Large intestine (tissue), 3 donors: ENCODE results near the gene CFP. TPM values are rescaled to one million over a fixed set of nuclear protein-coding genes. Genes with fewer than 3 reads are reported as not detected.

ENCODE experiments used
- DNase-seq, 2 donors: peaks; one replicate each; pipeline versions ENCODE4 v3.0.0 to v3.0.0-alpha.2; 2013
- H3K27ac ChIP-seq: one replicate; pipeline ENCODE4 v1.5.1; 2013; ENCODE audit warnings: low read length
- H3K27me3 ChIP-seq: 2 replicates; pipeline ENCODE4 v1.6.1; 2013; ENCODE audit warnings: low read length; ENCODE audit not compliant: control insufficient read depth, insufficient read depth
- H3K36me3 ChIP-seq: 2 replicates; pipeline ENCODE4 v1.6.1; 2013; ENCODE audit warnings: low read length; ENCODE audit not compliant: control insufficient read depth, insufficient read depth
- H3K4me1 ChIP-seq: one replicate; pipeline ENCODE4 v1.6.1; 2013; ENCODE audit warnings: low read length; ENCODE audit not compliant: control insufficient read depth, insufficient read depth
- H3K4me3 ChIP-seq: one replicate; pipeline ENCODE4 v1.5.1; 2013; ENCODE audit warnings: low read length
- H3K9me3 ChIP-seq: one replicate; pipeline ENCODE4 v1.6.1; 2013; ENCODE audit warnings: mild to moderate bottlenecking, low read depth, low read length, moderate library complexity; ENCODE audit not compliant: control insufficient read depth
- WGBS: methylation state at CpG from one replicate; pipeline ENCODE4 v1.1.5; 2013; ENCODE audit warnings: low lambda C conversion rate; ENCODE audit not compliant: insufficient coverage; 5-methylcytosine and 5-hydroxymethylcytosine counted together
- polyA plus RNA-seq: library from polyadenylated mRNA; unstranded; fragments of 120-200 nt; gene quantifications from one replicate; pipeline ENCODE4 v1.2.1, GENCODE V29; 2013

Gene CFP
- polyA plus RNA-seq, 1 donor = 4.2 TPM

- WGBS = no CpG with 5 or more reads among the region's 14 CpGs
- no peak for DNase-seq
- Histone ChIP-seq H3K4me1 (peaks cover 2% of the 10 kb centered on the region), H3K36me3 (peaks cover 46% of the 10 kb centered on the region), H3K27ac (no peak overlapping the region), H3K27me3 (no peaks in the 10 kb centered on the region), H3K9me3 (no peaks in the 10 kb centered on the region), H3K4me3 (no peak overlapping the region)
Measured at GRCh38 chrX:47638816-47639215, 9.1 kb upstream of the CFP start.

DNA sequence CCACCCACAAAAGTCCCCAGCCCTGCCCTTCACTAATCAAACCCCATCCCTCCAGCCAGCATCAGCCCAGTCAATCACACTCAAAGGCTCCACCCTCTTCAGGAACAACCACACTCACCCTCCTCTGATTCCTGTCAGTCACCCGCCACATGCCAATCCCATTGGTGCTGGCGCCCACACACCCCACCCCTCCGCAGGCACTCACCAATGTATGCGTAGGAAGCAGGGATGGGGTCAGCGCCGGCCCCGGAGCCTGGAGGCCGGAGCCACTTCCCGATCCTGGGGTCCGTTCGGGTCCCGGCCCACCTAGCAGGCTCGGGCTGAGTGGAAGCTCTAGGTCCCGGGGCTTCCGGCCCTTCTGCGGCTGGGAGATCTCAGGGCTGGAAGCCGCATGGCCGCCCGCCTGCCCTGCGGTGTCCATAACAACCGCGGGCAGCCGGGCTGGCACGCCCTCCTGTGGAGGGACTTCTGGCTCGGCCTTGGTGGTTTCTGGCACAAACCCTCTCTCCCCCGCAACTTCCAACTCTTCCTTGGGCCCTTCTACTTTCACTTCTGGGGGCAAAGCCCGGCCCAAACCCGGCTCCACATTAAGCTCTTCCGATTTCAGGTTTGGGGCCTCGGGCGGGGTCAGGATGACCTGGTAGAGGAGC, 7.9 kb upstream of the CFP start:
- peaks cover 46% of the 10 kb centered on the region for H3K36me3 ChIP-seq
- H3K27ac ChIP-seq = no peak overlapping the region
- H3K4me1 ChIP-seq = peaks cover 2% of the 10 kb centered on the region
- H3K27me3 ChIP-seq = no peaks in the 10 kb centered on the region
- no CpG with 5 or more reads among the region's 31 CpGs for WGBS
- no peaks in the 10 kb centered on the region for H3K9me3 ChIP-seq
- H3K4me3 ChIP-seq = no peak overlapping the region
- no peak for DNase-seq

GRCh38 chrX:47634871-47635575, 5.3 kb upstream of the CFP start:
- no CpG with 5 or more reads among the region's 16 CpGs for WGBS
- H3K36me3 ChIP-seq = peaks cover 33% of the 10 kb centered on the region

GRCh38 chrX:47633689-47634590, 4.2 kb upstream of the CFP start:
- Histone ChIP-seq H3K4me3 (no peak overlapping the region), H3K27me3 (no peaks in the 10 kb centered on the region), H3K27ac (no peak overlapping the region), H3K36me3 (peaks cover 27% of the 10 kb centered on the region), H3K4me1 (peaks cover 2% of the 10 kb centered on the region), H3K9me3 (no peaks in the 10 kb centered on the region)
- WGBS = 80% methylated on average over 1 of the region's 14 CpGs
- DNase-seq = no peak

More at GRCh38 chrX:47634871-47635575, 5.3 kb upstream of the CFP start:
- H3K4me1 ChIP-seq = peaks cover 2% of the 10 kb centered on the region
- H3K9me3 ChIP-seq = no peaks in the 10 kb centered on the region
- no peaks in the 10 kb centered on the region for H3K27me3 ChIP-seq
- DNase-seq = no peak
- H3K4me3 ChIP-seq = no peak overlapping the region
- no peak overlapping the region for H3K27ac ChIP-seq

GRCh38 chrX:47632666-47633065, 2.9 kb upstream of the CFP start:
- DNase-seq = no peak
- H3K27me3 ChIP-seq = no peaks in the 10 kb centered on the region
- H3K9me3 ChIP-seq = no peaks in the 10 kb centered on the region
- no peak overlapping the region for H3K27ac ChIP-seq
- no peak overlapping the region for H3K4me3 ChIP-seq
- peaks cover 19% of the 10 kb centered on the region for H3K36me3 ChIP-seq
- no CpG with 5 or more reads among the region's 4 CpGs for WGBS
- peaks cover 2% of the 10 kb centered on the region for H3K4me1 ChIP-seq

DNA sequence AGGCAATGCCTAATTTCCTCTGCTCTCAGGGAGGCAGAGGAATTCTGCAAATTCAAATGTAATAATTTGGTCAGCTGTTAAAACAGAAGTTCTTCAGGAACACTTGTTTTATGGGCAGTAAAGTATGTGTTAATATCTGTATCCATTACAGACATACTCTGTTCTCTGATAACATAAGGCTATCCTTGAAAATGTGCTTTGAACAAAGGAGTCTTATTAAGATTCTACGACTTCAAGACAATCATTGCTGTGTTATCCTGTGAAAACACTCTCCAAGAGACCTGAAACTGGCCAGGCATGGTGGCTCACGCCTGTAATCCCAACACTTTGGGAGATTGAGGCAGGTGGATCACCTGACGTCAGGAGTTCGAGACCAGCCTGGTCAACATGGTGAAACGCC, 1.9 kb upstream of the CFP start:
- Histone ChIP-seq H3K4me1 (no peaks in the 10 kb centered on the region), H3K4me3 (no peak overlapping the region), H3K36me3 (peaks cover 11% of the 10 kb centered on the region), H3K27me3 (no peaks in the 10 kb centered on the region), H3K27ac (no peak overlapping the region), H3K9me3 (no peaks in the 10 kb centered on the region)
- no CpG with 5 or more reads among the region's 5 CpGs for WGBS
- no peak for DNase-seq

DNA sequence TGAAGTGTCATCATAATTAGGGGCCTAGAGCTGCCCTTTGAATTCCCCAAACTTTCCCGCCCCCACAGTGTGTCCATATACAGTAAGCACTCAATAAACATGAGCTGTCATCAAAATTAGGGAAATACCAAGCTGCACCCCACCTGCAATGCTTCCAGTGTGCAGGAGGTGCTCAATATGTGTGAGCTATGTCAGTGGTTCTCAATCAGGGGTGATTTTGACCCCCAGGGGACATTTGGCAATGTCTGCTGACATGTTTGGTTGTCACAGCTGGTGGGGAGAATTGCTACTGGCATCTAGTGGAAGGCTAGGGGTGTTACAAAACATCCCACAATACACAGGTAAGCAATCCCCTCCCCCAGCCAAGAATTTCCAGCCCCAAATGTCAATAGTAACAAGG, 748 bp downstream of the CFP start:
- no CpG with 5 or more reads among the region's 1 CpG for WGBS
- no peaks in the 10 kb centered on the region for H3K9me3 ChIP-seq
- H3K27me3 ChIP-seq = no peaks in the 10 kb centered on the region
- H3K4me3 ChIP-seq = no peak overlapping the region
- no peaks in the 10 kb centered on the region for H3K36me3 ChIP-seq
- DNase-seq = no peak
- no peak overlapping the region for H3K27ac ChIP-seq
- peaks cover 1% of the 10 kb centered on the region for H3K4me1 ChIP-seq

DNA sequence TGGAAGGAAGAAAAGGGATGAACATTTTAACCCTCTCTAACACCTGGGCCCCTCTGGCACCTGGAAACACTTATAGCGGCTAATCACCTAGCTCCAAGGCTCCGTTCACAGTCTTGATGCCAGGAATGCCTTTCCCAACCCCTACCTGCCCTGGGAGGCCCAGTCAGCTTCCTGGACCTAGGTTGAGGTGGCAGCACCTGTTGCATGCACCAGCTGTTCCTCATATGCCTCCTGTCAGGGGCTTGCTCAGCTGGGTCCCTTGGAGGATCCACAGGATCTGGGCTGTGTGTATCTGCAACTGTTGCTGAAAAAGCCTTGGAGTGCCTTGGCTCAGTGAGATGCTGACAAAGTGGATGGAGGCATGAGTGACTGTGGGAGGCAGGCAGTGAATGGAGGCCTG, 4.4 kb downstream of the CFP start:
- Histone ChIP-seq H3K4me3 (no peak overlapping the region), H3K36me3 (no peaks in the 10 kb centered on the region), H3K4me1 (peaks cover 6% of the 10 kb centered on the region), H3K9me3 (no peaks in the 10 kb centered on the region), H3K27ac (no peak overlapping the region), H3K27me3 (peaks cover 11% of the 10 kb centered on the region)
- no peak for DNase-seq
- WGBS = no CpG with 5 or more reads among the region's 2 CpGs

DNA sequence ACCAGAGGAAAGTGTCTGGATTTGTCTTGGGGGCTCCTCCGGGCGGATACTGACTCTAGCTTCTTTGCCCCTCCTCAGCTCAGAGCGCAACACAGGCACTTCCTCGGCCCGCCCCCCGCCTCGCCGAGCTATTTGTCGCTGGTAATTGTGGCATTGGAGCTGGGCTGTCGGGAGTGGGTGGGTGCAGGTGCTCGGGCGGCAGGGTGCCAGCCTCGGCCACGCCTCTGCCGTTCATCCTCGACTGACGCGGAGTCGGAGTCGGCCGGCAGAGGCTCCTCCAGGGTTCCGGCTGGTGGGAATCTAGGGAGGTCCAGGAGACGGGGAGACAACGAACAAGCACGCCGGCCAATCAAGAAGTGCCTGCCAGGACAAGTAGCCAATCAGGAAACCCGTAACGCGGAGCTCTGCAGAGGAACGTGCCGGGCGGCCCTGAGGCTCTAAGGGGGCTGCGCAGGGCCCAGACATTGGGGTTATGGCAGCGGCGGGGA, 6.1 kb downstream of the CFP start:
- Histone ChIP-seq H3K36me3 (no peaks in the 10 kb centered on the region), H3K27me3 (peaks cover 18% of the 10 kb centered on the region), H3K9me3 (no peaks in the 10 kb centered on the region), H3K4me3 (no peak overlapping the region), H3K27ac (no peak overlapping the region), H3K4me1 (peaks cover 6% of the 10 kb centered on the region)
- WGBS = no CpG with 5 or more reads among the region's 35 CpGs
- DNase-seq = peak; percentile 36 to 60

DNA sequence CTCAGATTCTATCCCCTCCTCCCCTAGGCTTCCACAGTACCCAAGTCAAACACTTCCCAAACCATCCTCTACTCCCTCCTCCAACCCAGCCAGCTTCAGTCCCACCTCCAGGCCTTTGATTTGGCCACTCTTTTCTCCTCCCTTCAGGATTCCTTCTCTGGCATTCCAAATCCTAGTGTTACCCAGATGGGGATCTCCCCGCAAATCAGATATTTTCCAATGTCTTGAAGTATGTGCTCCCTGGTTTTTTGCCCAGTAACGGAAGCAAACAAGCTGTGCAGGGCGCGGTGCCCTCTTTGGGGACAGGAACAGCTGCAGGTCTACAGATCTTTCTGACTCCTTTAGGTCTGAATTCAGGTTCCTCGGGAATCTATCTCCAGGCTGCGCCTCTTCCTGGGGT, 7.9 kb downstream of the CFP start:
- no peak for DNase-seq

More for the DNA sequence above, 7.9 kb downstream of the CFP start:
- Histone ChIP-seq H3K27me3 (peaks cover 18% of the 10 kb centered on the region), H3K27ac (no peak overlapping the region), H3K4me3 (no peak overlapping the region), H3K9me3 (no peaks in the 10 kb centered on the region), H3K4me1 (peaks cover 6% of the 10 kb centered on the region), H3K36me3 (no peaks in the 10 kb centered on the region)
- no CpG with 5 or more reads among the region's 6 CpGs for WGBS
